CD4-positive, alpha-beta T cell treated with Interleukin-15 for 4 hours (primary cell): Measurements from ENCODE around the gene ECE2.
"Not testable (repeated sequence)": the region's sequence is repeated elsewhere in the genome, so short reads cannot be mapped to it uniquely, and the experiment has no call there.

Experiments used
- DNase-seq: peaks from one replicate; pipeline ENCODE4 v3.0.0-alpha.2; 2020; ENCODE audit warnings: low spot score

The ECE2 gene

DNA sequence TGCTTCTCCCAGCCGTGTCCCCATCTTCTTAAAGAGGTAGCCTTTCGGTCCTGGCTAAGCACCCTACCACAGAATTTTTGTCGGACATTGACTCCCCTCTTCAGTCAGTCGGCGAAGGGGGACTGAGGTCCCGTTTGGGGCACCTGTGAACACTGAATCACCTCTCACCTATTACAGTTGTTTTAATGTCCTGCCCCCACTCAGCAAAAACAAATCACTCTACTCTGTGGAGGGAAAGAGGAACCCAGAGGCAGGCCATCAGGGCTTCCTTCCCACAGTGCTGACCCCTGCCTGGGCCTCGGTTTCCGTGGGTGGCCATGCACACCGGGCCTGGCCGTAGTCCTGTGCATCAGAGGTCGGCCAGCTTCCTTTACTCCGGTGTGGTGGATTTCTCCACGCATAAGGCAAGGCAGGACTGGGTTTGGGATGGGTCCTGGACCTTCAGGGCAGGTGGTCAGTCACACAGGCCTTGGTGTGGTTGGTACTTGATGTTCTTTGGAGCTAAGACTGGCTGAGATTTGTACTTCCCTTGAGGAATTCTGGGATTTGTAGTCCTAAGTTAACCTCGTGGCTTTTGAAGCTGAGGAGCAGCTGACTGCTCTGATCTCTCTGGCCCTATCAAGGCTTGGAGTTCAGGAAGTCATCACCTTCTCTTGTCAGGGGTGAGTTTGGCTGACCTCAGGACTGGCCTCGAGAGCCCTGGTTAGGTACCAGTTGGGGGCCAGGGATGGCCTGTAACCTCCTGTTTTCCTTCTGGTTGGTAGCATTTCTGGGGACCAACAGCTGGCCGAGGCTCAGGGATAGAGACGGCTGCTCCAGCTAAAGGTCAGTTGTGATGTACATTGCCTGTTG lies 61.0 kb downstream of the ECE2 start:
- no peak for DNase-seq

DNA sequence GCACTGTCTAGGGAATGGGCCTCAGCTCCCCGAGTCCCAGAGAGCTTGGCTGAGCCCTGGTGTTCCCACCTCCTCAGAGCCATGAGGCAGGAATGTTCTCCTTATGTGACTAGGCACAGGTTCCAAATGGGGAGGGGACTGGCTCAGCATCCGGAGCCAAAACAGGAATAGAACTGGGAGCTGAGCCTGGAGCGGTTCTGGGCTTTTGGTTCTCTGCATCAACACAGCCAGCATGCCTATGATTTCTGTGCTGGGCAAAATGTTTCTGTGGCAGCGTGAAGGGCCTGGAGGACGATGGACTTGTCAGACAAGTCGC lies 61.5 kb downstream of the ECE2 start, which contains the start of gene FAM131A:
TSS of gene FAM131A (plus strand) at position 202 of the 316 bp plus-strand sequence. CDS start at position 233, 31 bp downstream.
- no peak for DNase-seq

DNA sequence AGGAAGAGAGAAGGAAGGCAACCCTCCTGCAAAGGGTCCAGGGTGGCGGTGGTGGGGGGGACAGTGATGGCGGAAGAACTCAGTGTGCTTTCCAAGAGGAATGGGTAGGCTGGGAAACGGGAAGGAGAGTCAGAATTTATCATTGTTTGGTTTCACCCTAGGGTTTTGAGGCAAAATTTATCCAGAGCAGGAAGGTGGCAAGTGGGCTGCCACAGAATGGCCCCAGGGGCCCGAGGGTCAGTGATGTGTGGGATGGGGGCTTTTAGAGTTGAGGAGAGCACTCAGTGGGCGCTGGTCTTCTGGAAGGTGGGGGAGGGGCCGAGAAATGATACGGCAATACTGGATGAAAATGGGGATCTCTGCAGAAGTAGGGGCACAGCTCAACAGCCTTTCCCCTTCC lies 62.2 kb downstream of the ECE2 start:
- DNase-seq = no peak

DNA sequence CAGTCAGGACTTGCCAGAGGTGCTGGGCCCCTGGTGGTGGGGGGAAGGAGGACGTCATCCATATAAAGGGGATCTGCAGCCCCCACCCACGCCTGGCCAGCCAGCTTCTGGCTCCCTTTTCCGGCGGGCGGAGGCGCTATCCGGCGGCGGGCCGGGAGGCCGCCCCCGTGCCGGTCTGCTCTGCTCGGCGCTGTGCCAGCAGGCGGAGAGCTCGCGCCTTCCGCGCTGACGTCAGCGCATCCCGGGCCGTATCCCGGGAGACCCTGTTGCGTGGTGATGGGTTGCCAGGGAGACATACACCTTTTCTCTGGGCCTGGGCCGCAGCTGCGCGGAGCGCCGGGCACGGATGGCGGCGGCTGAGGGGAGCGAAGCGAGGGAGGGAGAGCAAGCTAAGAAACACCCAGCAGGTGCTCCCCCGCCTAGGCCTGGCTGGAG lies 62.7 kb downstream of the ECE2 start:
- DNase-seq = no peak

DNA sequence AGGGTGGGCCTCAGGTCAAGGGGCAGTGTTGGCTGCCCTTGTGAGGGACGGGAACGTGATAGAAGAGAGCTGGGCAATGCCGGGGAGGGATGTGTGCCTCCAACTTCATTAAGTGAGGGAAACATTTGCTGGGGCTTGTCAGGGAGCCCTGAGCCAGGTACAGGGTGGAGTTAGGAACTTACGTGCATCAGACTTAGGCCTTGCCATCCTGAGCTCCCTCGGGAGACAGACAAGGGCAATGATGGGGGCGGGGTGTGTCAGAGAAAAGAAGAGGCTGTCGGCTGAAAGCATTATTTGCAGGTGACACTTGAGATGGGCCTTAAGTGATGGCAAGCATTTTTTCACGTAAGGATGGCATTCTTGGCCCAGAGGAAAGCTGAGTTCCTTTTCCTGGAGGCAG lies 63.2 kb downstream of the ECE2 start:
- no peak for DNase-seq

DNA sequence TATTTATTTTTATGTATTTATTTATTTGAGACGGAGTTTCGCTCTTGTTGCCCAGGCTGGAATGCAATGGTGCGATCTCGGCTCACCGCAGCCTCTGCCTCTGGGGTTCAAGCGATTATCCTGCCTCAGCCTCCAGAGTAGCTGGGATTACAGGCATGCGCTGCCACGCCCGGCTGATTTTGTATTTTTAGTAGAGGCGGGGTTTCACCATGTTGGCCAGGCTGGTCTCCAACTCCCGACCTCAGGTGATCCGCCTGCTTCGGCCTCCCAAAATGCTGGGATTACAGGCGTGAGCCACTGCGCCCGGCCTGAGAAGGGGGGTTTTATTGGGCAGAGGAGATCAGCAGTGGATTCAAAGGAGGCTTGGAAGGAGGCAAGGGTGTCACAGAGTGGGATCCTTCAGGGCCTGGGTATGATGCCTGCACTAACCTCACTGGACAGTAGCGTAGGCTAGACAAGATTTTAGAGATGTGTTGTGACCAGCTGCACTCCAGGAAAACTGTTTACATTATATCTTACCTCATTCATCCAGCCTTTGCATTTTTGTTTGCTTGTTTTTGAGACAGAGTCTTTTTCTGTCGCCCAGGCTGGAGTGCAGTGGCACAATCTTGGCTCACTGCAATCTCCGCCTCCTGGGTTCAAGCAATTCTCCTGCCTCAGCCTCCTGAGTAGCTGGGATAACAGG lies 63.8 kb downstream of the ECE2 start:
- DNase-seq = not testable (repeated sequence)

DNA sequence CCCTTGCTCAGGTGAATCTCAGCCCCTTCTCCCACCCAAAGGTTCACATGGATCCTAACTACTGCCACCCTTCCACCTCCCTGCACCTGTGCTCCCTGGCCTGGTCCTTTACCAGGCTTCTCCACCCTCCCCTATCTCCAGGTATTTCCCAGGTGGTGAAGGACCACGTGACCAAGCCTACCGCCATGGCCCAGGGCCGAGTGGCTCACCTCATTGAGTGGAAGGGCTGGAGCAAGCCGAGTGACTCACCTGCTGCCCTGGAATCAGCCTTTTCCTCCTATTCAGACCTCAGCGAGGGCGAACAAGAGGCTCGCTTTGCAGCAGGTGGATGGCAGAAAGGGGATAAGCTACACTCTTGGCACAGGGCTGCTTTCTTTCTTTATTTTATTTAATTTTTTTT lies 66.1 kb downstream of the ECE2 start:
- DNase-seq = no peak
